H1 (cell line): ENCODE data around the gene KIF26B. TPM values are rescaled to one million over a fixed set of nuclear protein-coding genes. Genes with fewer than 3 reads are reported as not detected.

Experiments used
- CTCF ChIA-PET: fragments of 300-600 bp; sonication (Branson Sonifier 250); formaldehyde crosslinking; loops from one replicate; lab custom pipeline; 2021; ENCODE audit not compliant: partially characterized antibody; lab: Charles Lee
- POLR2A ChIA-PET: fragments of 300-600 bp; sonication (Branson Sonifier 250); formaldehyde crosslinking; loops from one replicate; lab custom pipeline; 2021; ENCODE audit warnings: inconsistent platforms; ENCODE audit not compliant: partially characterized antibody; lab: Charles Lee
- DNase-seq, 2 experiments: peaks; one replicate each; pipeline versions ENCODE4 v3.0.0 to v3.0.0-alpha.2; 2010 to 2022; ENCODE audit warnings: low spot score in 2 of 2, low read depth in 1 of 2, mixed read lengths in 1 of 2
- FAIRE-seq: peaks from 2 replicates; lab custom pipeline; 2011; peaks lifted over from hg19 to GRCh38; lab: Jason Lieb, UNC
- H2AFZ ChIP-seq: 2 replicates; pipeline ENCODE4 v1.8.1; 2012; ENCODE audit warnings: low read length, inconsistent platforms
- H2AK5ac ChIP-seq: 2 replicates; pipeline ENCODE4 v1.6.1; 2013; ENCODE audit warnings: low read depth, low read length
- H2BK120ac ChIP-seq: replicated peaks from 2 replicates; pipeline ENCODE3; 2013; ENCODE audit warnings: low read depth, low read length, inconsistent platforms
- H2BK12ac ChIP-seq: 2 replicates; pipeline ENCODE4 v1.6.1; 2013; ENCODE audit warnings: low read depth, low read length
- H2BK15ac ChIP-seq: 2 replicates; pipeline ENCODE4 v1.6.1; 2013; ENCODE audit warnings: low read length
- H2BK20ac ChIP-seq: 2 replicates; pipeline ENCODE4 v1.6.1; 2013; ENCODE audit warnings: low read length
- H2BK5ac ChIP-seq: 2 replicates; pipeline ENCODE4 v1.6.1; 2013; ENCODE audit warnings: low read depth, low read length
- H3K14ac ChIP-seq: 2 replicates; pipeline ENCODE4 v1.6.1; 2013; ENCODE audit warnings: inconsistent platforms; ENCODE audit not compliant: insufficient read length
- H3K18ac ChIP-seq: 2 replicates; pipeline ENCODE4 v1.6.1; 2013; ENCODE audit warnings: low read length; ENCODE audit errors: extremely low read depth
- H3K23ac ChIP-seq: 2 replicates; pipeline ENCODE4 v1.6.1; 2013; ENCODE audit warnings: inconsistent platforms; ENCODE audit not compliant: insufficient read length
- H3K23me2 ChIP-seq: 2 replicates; pipeline ENCODE4 v1.6.1; 2013; ENCODE audit warnings: low read depth, low read length
- H3K27ac ChIP-seq: 2 replicates; pipeline ENCODE4 v1.6.1; 2011; ENCODE audit warnings: low read depth, low read length, inconsistent platforms
- H3K27me3 ChIP-seq, 4 experiments: replicated peaks in 1 of 4; 1 replicate in 1 of 4; 2 replicates in 3 of 4; pipeline versions ENCODE4 v1.6.1 to v1.8.1; 2011 to 2013; ENCODE audit warnings: low read length in 3 of 4, mild to moderate bottlenecking in 3 of 4, inconsistent platforms in 2 of 4, mixed read lengths in 2 of 4, moderate library complexity in 1 of 4; ENCODE audit not compliant: control insufficient read depth in 3 of 4, insufficient read depth in 3 of 4; ENCODE audit errors: extremely low read depth in 1 of 4
- H3K36me3 ChIP-seq, 4 experiments: 2 replicates each; pipeline versions ENCODE4 v1.6.1 to v1.8.1; 2011 to 2013; ENCODE audit warnings: mild to moderate bottlenecking in 4 of 4, low read length in 3 of 4, moderate library complexity in 2 of 4, control low read depth in 1 of 4, inconsistent platforms in 1 of 4; ENCODE audit not compliant: insufficient read depth in 4 of 4, control insufficient read depth in 2 of 4
- H3K4ac ChIP-seq: replicated peaks from 2 replicates; pipeline ENCODE3; 2013; ENCODE audit warnings: low read length, low read depth, mixed read lengths, inconsistent platforms; ENCODE audit not compliant: insufficient read length
- H3K4me1 ChIP-seq, 4 experiments: replicated peaks in 1 of 4; 1 replicate in 1 of 4; 2 replicates in 3 of 4; pipeline versions ENCODE4 v1.6.1 to v1.8.1; 2011 to 2013; ENCODE audit warnings: low read length in 3 of 4, inconsistent platforms in 2 of 4, mixed read lengths in 1 of 4; ENCODE audit not compliant: insufficient read depth in 4 of 4, control insufficient read depth in 3 of 4
- H3K4me2 ChIP-seq, 2 experiments: 2 replicates each; pipeline versions ENCODE4 v1.6.1 to v1.8.1; 2011 to 2013; ENCODE audit warnings: low read depth in 2 of 2, low read length in 2 of 2, control low read depth in 1 of 2, inconsistent platforms in 1 of 2, mild to moderate bottlenecking in 1 of 2; ENCODE audit not compliant: insufficient read depth in 1 of 2
- H3K4me3 ChIP-seq, 4 experiments: fragments of 200-600, 300-600 bp in 1 of 4; sonication (generic), shearing (Covaris generic), sonication (Bioruptor Twin) in 1 of 4; 2 replicates each; pipeline versions ENCODE4 v1.5.1 to v1.8.1; 2011 to 2016; ENCODE audit warnings: low read length in 4 of 4, low read depth in 3 of 4, control low read depth in 2 of 4, inconsistent platforms in 2 of 4, mild to moderate bottlenecking in 2 of 4, mixed read lengths in 1 of 4, moderate library complexity in 1 of 4; ENCODE audit not compliant: insufficient read depth in 2 of 4; ENCODE audit errors: extremely low read depth in 1 of 4
- H3K56ac ChIP-seq: replicated peaks from 2 replicates; pipeline ENCODE3; 2013; ENCODE audit warnings: low read depth, mild to moderate bottlenecking, mixed read lengths, low read length, inconsistent platforms; ENCODE audit not compliant: insufficient read length
- H3K79me1 ChIP-seq: 2 replicates; pipeline ENCODE4 v1.6.1; 2013; ENCODE audit warnings: low read depth, low read length, control low read depth
- H3K79me2 ChIP-seq, 2 experiments: 2 replicates each; pipeline versions ENCODE4 v1.6.1 to v1.8.1; 2012 to 2013; ENCODE audit warnings: low read length in 2 of 2, mild to moderate bottlenecking in 2 of 2, inconsistent platforms in 1 of 2; ENCODE audit not compliant: insufficient read depth in 2 of 2, control insufficient read depth in 1 of 2
- H3K9ac ChIP-seq, 4 experiments: replicated peaks in 1 of 4; 1 replicate in 1 of 4; 2 replicates in 3 of 4; pipeline versions ENCODE4 v1.6.1 to v1.8.1; 2011 to 2013; ENCODE audit warnings: low read depth in 3 of 4, low read length in 3 of 4, control low read depth in 2 of 4, mild to moderate bottlenecking in 2 of 4, moderate library complexity in 2 of 4, inconsistent platforms in 1 of 4; ENCODE audit errors: extremely low read depth in 1 of 4
- H3K9me3 ChIP-seq, 2 experiments: 2 replicates each; pipeline versions ENCODE4 v1.6.1 to v1.8.1; 2012 to 2013; ENCODE audit warnings: mild to moderate bottlenecking in 2 of 2, moderate library complexity in 2 of 2, control low read depth in 1 of 2, inconsistent platforms in 1 of 2, low read depth in 1 of 2, low read length in 1 of 2, mixed read lengths in 1 of 2; ENCODE audit not compliant: insufficient read depth in 2 of 2
- H4K20me1 ChIP-seq, 2 experiments: replicated peaks in 1 of 2; 2 replicates each; pipeline versions ENCODE3 to v1.8.1; 2011 to 2013; ENCODE audit warnings: inconsistent platforms in 2 of 2, low read length in 2 of 2, mild to moderate bottlenecking in 1 of 2; ENCODE audit not compliant: insufficient read depth in 2 of 2, control insufficient read depth in 1 of 2
- H4K5ac ChIP-seq: 2 replicates; pipeline ENCODE4 v1.6.1; 2013; ENCODE audit warnings: low read length, low read depth, mixed read lengths, inconsistent platforms; ENCODE audit not compliant: insufficient read length
- H4K8ac ChIP-seq: 2 replicates; pipeline ENCODE4 v1.8.0; 2013; ENCODE audit warnings: mild to moderate bottlenecking, moderate library complexity, low read length, inconsistent platforms; ENCODE audit not compliant: insufficient read depth; ENCODE audit errors: extremely low read depth
- H4K91ac ChIP-seq: replicated peaks from 2 replicates; pipeline ENCODE3; 2013; ENCODE audit warnings: low read length, mixed read lengths, inconsistent platforms; ENCODE audit not compliant: insufficient read length
- ASH2L ChIP-seq: fragments of 200-600, 300-600 bp; sonication (generic); IDR thresholded peaks from one replicate; pipeline ENCODE4 v1.7.1; 2017; ENCODE audit warnings: low read length
- BCL11A ChIP-seq, 2 experiments: IDR thresholded peaks; one replicate each; pipeline ENCODE4 v1.6.1; 2011; ENCODE audit warnings: low read depth in 2 of 2, low read length in 2 of 2, mild to moderate bottlenecking in 2 of 2
- CHD1 ChIP-seq: IDR thresholded peaks from 2 replicates; pipeline ENCODE4 v1.6.1; 2012; ENCODE audit warnings: low read depth, low read length, improper control_type of control experiment
- JUND ChIP-seq: IDR thresholded peaks from 2 replicates; pipeline ENCODE4 v1.6.1; 2011; ENCODE audit warnings: mild to moderate bottlenecking, improper control_type of control experiment, low read length
- POLR2AphosphoS5 ChIP-seq: IDR thresholded peaks from 2 replicates; pipeline ENCODE4 v1.6.1; 2011; ENCODE audit warnings: low read depth, low read length
- SIRT6 ChIP-seq: IDR thresholded peaks from one replicate; pipeline ENCODE4 v1.7.1; 2012; ENCODE audit warnings: low read length, inconsistent platforms
- SRF ChIP-seq: IDR thresholded peaks from 2 replicates; pipeline ENCODE4 v1.6.1; 2011; ENCODE audit warnings: mild to moderate bottlenecking, low read depth, low read length, moderate library complexity
- SUZ12 ChIP-seq: fragments of 200-600 bp; sonication (generic); IDR thresholded peaks from 2 replicates; pipeline ENCODE4 v1.6.1; 2012; ENCODE audit warnings: mild to moderate bottlenecking, inconsistent platforms, low read length, moderate library complexity, mixed read lengths
- WGBS, 2 experiments: shearing (Covaris generic) in 1 of 2; methylation state at CpG; one replicate each; pipeline versions ENCODE4 v1.1.6 to v1.1.7; 2013 to 2015; ENCODE audit warnings: low lambda C conversion rate in 2 of 2, mixed read lengths in 2 of 2, inconsistent platforms in 1 of 2, low coverage in 1 of 2, missing lambda C conversion rate in 1 of 2; ENCODE audit not compliant: insufficient replicate concordance in 2 of 2, insufficient coverage in 1 of 2, insufficient read length in 1 of 2; ENCODE audit errors: extremely low coverage in 1 of 2, missing lambda C conversion rate in 1 of 2; 5-methylcytosine and 5-hydroxymethylcytosine counted together
- polyA plus RNA-seq, 7 experiments: library from polyadenylated mRNA; depleted of rRNA in 3 of 7; stranded (reverse) in 5 of 7; unstranded in 2 of 7; fragments of >200 nt in 5 of 7; fragments of 200-250 nt in 2 of 7; gene quantifications; 1 replicate in 5 of 7; 2 replicates in 1 of 7; 4 replicates in 1 of 7; pipeline versions ENCODE4 v1.2.1 to v1.2.3, GENCODE V29; 2011 to 2013; ENCODE audit warnings: missing spikeins in 2 of 7, mixed read lengths in 2 of 7
- total RNA-seq: library from RNA; stranded (reverse); fragmentation: NEBNext Ultra II Directional; extraction: Animal tissue kit (Norgen Biotek cat#: 25700); gene quantifications from 2 replicates; pipeline ENCODE4 v1.2.1, GENCODE V29; 2021
- TF ChIP-seq, protein P1 (sequence below): IDR thresholded peaks from 2 replicates; pipeline ENCODE4 v1.6.1; 2012; ENCODE audit warnings: low read length, inconsistent platforms

The KIF26B gene
- total and polyA plus RNA-seq, 2 of the 8 experiments (the other 6 are each of a cell fraction or from before 2014, with no cell fraction given) = 0.06 to 0.28 TPM

- H2BK12ac ChIP-seq = 0 out of 2 replicates have a peak overlapping the region, but pooled peaks have one; percentile 3
- H4K8ac ChIP-seq = no peak overlapping the region
- no peak overlapping the region for H3K14ac ChIP-seq
- no peaks in the 10 kb centered on the region for H3K79me1 ChIP-seq
- H4K91ac ChIP-seq = peak overlapping the region; percentile 19
- whole genome bisulfite sequencing, 2 experiments = 94% methylated on average over 7 of the region's 12 CpGs; no CpG with 5 or more reads in 1 of the 2 experiments
- no peak for FAIRE-seq
- no peak overlapping the region for H3K4ac ChIP-seq
- no peak overlapping the region for H2AK5ac ChIP-seq
- no peak for TF ChIP-seq SUZ12
- no peak for TF ChIP-seq ASH2L
- TF ChIP-seq CHD1 = no peak
- TF ChIP-seq SRF = no peak
- TF ChIP-seq, protein P1, sequence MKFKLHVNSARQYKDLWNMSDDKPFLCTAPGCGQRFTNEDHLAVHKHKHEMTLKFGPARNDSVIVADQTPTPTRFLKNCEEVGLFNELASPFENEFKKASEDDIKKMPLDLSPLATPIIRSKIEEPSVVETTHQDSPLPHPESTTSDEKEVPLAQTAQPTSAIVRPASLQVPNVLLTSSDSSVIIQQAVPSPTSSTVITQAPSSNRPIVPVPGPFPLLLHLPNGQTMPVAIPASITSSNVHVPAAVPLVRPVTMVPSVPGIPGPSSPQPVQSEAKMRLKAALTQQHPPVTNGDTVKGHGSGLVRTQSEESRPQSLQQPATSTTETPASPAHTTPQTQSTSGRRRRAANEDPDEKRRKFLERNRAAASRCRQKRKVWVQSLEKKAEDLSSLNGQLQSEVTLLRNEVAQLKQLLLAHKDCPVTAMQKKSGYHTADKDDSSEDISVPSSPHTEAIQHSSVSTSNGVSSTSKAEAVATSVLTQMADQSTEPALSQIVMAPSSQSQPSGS = no peak
- TF ChIP-seq BCL11A (IDR thresholded peaks at IDR 0.05; ENCODE audit: low read depth in 2 of 2, low read length in 2 of 2) = no peak
- no peak for TF ChIP-seq POLR2AphosphoS5
- TF ChIP-seq SIRT6 = no peak
- no peak for TF ChIP-seq JUND
- TF ChIP-seq, all 59 proteins: peak for 0
- no peak overlapping the region for H3K23ac ChIP-seq
- no peak overlapping the region for H2BK5ac ChIP-seq
- no peak overlapping the region for H2BK15ac ChIP-seq
- H3K4me1 ChIP-seq = no peaks in the 10 kb centered on the region
- H2BK20ac ChIP-seq = no peak overlapping the region
- no peaks in the 10 kb centered on the region for H3K23me2 ChIP-seq
- no peak overlapping the region for H3K27ac ChIP-seq
- H3K56ac ChIP-seq = no peak overlapping the region
- ChIA-PET POLR2A (no interaction called here), CTCF (interaction anchor here (0.8 to 1.1 kb wide), 2 partner anchors 9 to 28 kb away, joined by 3 to 4 read pairs; no protein-coding TSS in a partner anchor)
- H3K79me2 ChIP-seq = no peaks in the 10 kb centered on the region
- H4K20me1 ChIP-seq = no peaks in the 10 kb centered on the region
- H4K5ac ChIP-seq = no peak overlapping the region
- H3K36me3 ChIP-seq = no peaks in the 10 kb centered on the region
- H3K27me3 ChIP-seq = no peaks in the 10 kb centered on the region
- peaks cover 0 to 3% of the 10 kb centered on the region in 2 experiments; a peak in 1 of 4 replicates for H3K9me3 ChIP-seq
- no peak overlapping the region for H3K18ac ChIP-seq
- H2BK120ac ChIP-seq = no peak overlapping the region
- H3K4me3 ChIP-seq = no peak overlapping the region
- no peak overlapping the region for H3K9ac ChIP-seq
- DNase-seq = no peak
- H2AFZ ChIP-seq = no peak overlapping the region
- no peak overlapping the region for H3K4me2 ChIP-seq
Observed at GRCh38 chr1:245283001-245283400, 128.2 kb downstream of the KIF26B start.
